Neural crest cell (in vitro differentiated cells): ENCODE measurements around the gene AUNIP. TPM values are rescaled to one million over a fixed set of nuclear protein-coding genes. Genes with fewer than 3 reads are reported as not detected.
A peak's percentile ranks its signal among the peaks of the same experiment; 100 is the strongest.

Experiments
- DNase-seq: peaks from one replicate; pipeline ENCODE4 v3.0.0; 2021; ENCODE audit warnings: low read depth, mixed read lengths, low spot score
- H3K27ac Mint-ChIP-seq: one replicate; pipeline ENCODE4 v1.8.0; 2021; ENCODE audit warnings: mild to moderate bottlenecking, mixed read lengths; ENCODE audit not compliant: unreplicated experiment
- H3K27me3 Mint-ChIP-seq: 2 replicates; pipeline ENCODE4 v1.8.0; 2021; ENCODE audit warnings: low read depth, mild to moderate bottlenecking, mixed read lengths
- H3K36me3 Mint-ChIP-seq: 2 replicates; pipeline ENCODE4 v1.8.0; 2021; ENCODE audit warnings: low read depth, mild to moderate bottlenecking, mixed read lengths
- H3K4me1 Mint-ChIP-seq: 2 replicates; pipeline ENCODE4 v1.8.0; 2021; ENCODE audit warnings: mixed read lengths
- H3K4me3 Mint-ChIP-seq: one replicate; pipeline ENCODE4 v1.8.0; 2021; ENCODE audit warnings: mild to moderate bottlenecking, mixed read lengths
- H3K9me3 Mint-ChIP-seq: 2 replicates; pipeline ENCODE4 v1.8.0; 2021; ENCODE audit warnings: mixed read lengths
- CTCF ChIP-seq: fragments of 200-600 bp; sonication (generic); conservative IDR thresholded peaks from 2 replicates; pipeline ENCODE4 v1.5.0; 2021; ENCODE audit warnings: antibody characterized with exemption, mild to moderate bottlenecking
- total RNA-seq: library from RNA; stranded (reverse); gene quantifications from 2 replicates; pipeline ENCODE4 v1.2.1, GENCODE V29; 2021

Gene AUNIP
- total RNA-seq, 1 donor from 2014 or later = 13.6 TPM

- no peak for DNase-seq
- H3K4me3 Mint-ChIP-seq = peak overlapping the region; percentile 98
- TF ChIP-seq CTCF = peak; percentile 40
Measured at GRCh38 chr1:25817840-25818501, 41.3 kb downstream of the AUNIP start.

DNA sequence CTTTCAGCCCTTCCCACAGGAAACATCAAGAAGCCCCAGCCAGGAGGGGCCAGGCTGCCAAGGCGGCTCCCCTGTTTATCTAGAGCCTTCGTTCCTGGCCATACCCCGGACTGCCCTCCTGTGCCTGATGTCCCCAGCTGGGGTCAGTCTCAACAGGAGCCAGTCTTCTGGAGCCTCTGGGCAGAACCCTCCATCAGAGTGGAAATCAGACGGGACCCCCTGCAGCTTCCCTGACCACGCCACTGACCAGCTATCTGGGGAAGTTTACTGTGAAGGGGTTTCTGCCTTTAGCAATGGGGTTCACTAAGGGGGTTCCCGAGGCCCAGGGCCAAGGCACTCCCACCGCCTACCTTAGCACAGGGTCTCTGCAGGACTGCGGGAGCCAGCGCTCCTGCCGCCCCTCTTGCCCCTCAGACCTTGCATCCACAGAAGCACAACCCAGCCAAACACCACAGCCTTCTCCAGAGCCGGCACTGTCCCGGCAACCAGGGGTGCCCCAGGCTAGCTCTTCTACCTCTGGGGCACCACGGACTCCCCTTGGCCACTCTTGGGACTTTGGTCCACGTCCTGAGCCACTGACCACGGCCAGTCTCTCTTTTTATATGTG is 43.0 kb downstream of the AUNIP start:
- Mint-ChIP-seq H3K4me3 (peak overlapping the region; percentile 65), H3K27ac (peak overlapping the region; percentile 12), H3K9me3 (no peaks in the 10 kb centered on the region), H3K27me3 (peaks cover 11% of the 10 kb centered on the region), H3K4me1 (peaks cover 26% of the 10 kb centered on the region), H3K36me3 (no peaks in the 10 kb centered on the region)
- TF ChIP-seq CTCF = no peak
- no peak for DNase-seq

More at GRCh38 chr1:25817840-25818501, 41.3 kb downstream of the AUNIP start:
- Mint-ChIP-seq H3K27me3 (peaks cover 11% of the 10 kb centered on the region), H3K36me3 (no peaks in the 10 kb centered on the region), H3K27ac (peak overlapping the region; percentile 97), H3K4me1 (peaks cover 38% of the 10 kb centered on the region), H3K9me3 (no peaks in the 10 kb centered on the region)

GRCh38 chr1:25815208-25816111 is 43.8 kb downstream of the AUNIP start:
- peak overlapping the region; percentile 52 for H3K4me3 Mint-ChIP-seq
- H3K27ac Mint-ChIP-seq = no peak overlapping the region
- H3K4me1 Mint-ChIP-seq = peaks cover 25% of the 10 kb centered on the region
- no peak for DNase-seq
- H3K27me3 Mint-ChIP-seq = peaks cover 5% of the 10 kb centered on the region
- H3K9me3 Mint-ChIP-seq = no peaks in the 10 kb centered on the region
- TF ChIP-seq CTCF = no peak
- H3K36me3 Mint-ChIP-seq = no peaks in the 10 kb centered on the region

DNA sequence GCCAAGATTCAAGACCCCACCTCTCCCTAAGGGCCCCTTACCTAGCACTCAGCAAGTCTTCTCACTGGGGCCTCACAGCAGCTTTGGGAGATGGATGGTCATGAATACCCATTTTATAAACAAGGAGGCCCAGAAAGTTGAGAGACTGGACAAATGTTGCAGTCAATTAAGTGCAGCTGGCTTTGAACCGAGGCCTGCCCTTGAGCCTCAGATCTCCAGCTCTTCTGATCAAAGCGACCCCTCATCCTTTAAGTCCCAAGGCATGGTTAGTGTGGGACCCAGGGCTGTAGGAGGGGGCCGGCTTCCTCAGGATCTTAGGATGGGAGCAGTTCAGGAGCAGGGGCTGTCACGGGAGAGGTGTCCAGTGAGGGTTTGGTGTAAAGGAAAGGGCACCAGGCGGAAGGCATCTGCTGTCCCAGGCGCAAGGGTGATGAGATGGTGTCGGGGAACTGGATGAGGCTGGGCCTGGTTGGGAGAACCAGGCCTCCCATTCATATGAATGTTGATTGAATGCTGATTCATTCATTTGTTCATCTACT is 44.6 kb downstream of the AUNIP start:
- H3K4me3 Mint-ChIP-seq = peak overlapping the region; percentile 15
- no peak for TF ChIP-seq CTCF
- no peaks in the 10 kb centered on the region for H3K9me3 Mint-ChIP-seq
- peaks cover 5% of the 10 kb centered on the region for H3K27me3 Mint-ChIP-seq
- peaks cover 25% of the 10 kb centered on the region for H3K4me1 Mint-ChIP-seq
- no peaks in the 10 kb centered on the region for H3K36me3 Mint-ChIP-seq
- DNase-seq = no peak
- H3K27ac Mint-ChIP-seq = no peak overlapping the region

DNA sequence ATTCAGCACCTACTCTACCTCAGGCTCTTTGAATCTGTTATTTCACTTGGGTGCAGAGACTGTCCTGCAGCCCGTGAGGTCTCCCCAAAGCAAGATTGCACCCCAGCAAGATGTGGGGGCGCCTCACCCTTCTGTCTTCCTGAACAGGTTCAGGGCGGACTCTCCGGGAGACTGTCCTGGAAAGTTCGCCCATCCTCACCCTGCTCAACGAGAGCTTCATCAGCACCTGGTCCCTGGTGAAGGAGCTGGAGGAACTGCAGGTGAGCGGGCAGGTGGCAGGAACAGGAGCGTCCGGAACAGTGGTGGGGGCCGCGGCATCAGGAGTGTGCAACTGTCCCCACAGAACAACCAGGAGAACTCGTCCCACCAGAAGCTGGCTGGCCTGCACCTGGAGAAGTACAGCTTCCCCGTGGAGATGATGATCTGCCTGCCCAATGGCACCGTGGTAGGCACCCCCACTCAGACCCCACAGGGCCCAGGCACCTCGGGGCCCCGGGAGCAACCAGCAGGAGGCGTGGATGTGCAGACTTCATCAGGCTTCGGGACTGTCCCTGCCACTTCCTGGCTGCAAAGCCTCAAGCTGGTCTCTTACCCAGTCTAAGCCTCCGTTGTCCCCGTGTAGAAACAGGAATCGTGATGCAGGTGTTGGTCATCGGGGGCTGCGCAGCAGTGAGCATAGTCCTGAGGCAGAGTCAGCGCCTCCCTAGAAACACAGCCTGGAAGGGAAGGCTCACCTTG is 45.4 kb downstream of the AUNIP start:
- no peak for TF ChIP-seq CTCF
- no peaks in the 10 kb centered on the region for H3K9me3 Mint-ChIP-seq
- no peaks in the 10 kb centered on the region for H3K27me3 Mint-ChIP-seq
- no peak for DNase-seq
- H3K36me3 Mint-ChIP-seq = no peaks in the 10 kb centered on the region
- peaks cover 18% of the 10 kb centered on the region for H3K4me1 Mint-ChIP-seq
- peak overlapping the region; percentile 43 for H3K27ac Mint-ChIP-seq
- H3K4me3 Mint-ChIP-seq = peak overlapping the region; percentile 63
